ENCODE measurements around the gene GABRE.

- no peak for TF ChIP-seq CTCF (conservative IDR thresholded peaks at IDR 0.05; ENCODE audit: low read length)
- no peak for TF ChIP-seq EZH2phosphoT487 (IDR thresholded peaks at IDR 0.05; ENCODE audit: borderline replicate concordance)
Observed at GRCh38 chrX:151996347-151996746, 21.9 kb upstream of the GABRE start.
